Keratinocyte (primary cell): Measurements from ENCODE around the gene SPTLC3. TPM values are rescaled to one million over a fixed set of nuclear protein-coding genes. Genes with fewer than 3 reads are reported as not detected.

Experiments used
- DNase-seq: peaks from one replicate; pipeline ENCODE4 v3.0.0-alpha.2; 2011; ENCODE audit warnings: low read depth, missing footprints, low spot score
- FAIRE-seq: peaks from 2 replicates; lab custom pipeline; 2011; peaks lifted over from hg19 to GRCh38; lab: Jason Lieb, UNC
- H2AFZ ChIP-seq: 2 replicates; pipeline ENCODE4 v1.6.0; 2012; ENCODE audit warnings: low read length, control low read depth, inconsistent platforms; ENCODE audit not compliant: control insufficient read depth
- H3K27ac ChIP-seq: 2 replicates; pipeline ENCODE4 v1.5.1; 2011; ENCODE audit warnings: low read length; ENCODE audit not compliant: control insufficient read depth, insufficient read depth
- H3K27me3 ChIP-seq: 3 replicates; pipeline ENCODE4 v1.6.0; 2011; ENCODE audit warnings: low read length; ENCODE audit not compliant: control insufficient read depth, insufficient read depth; ENCODE audit errors: extremely low read depth
- H3K36me3 ChIP-seq, 2 experiments: 2 replicates in 1 of 2; 3 replicates in 1 of 2; pipeline ENCODE4 v1.5.1; 2011; ENCODE audit warnings: low read length in 2 of 2, mild to moderate bottlenecking in 1 of 2; ENCODE audit not compliant: control insufficient read depth in 2 of 2, insufficient read depth in 2 of 2; ENCODE audit errors: extremely low read depth in 1 of 2
- H3K4me1 ChIP-seq: 3 replicates; pipeline ENCODE4 v1.5.1; 2011; ENCODE audit warnings: low read length; ENCODE audit not compliant: control insufficient read depth, insufficient read depth; ENCODE audit errors: extremely low read depth
- H3K4me2 ChIP-seq: 3 replicates; pipeline ENCODE4 v1.6.0; 2011; ENCODE audit warnings: low read depth, low read length; ENCODE audit not compliant: control insufficient read depth, insufficient read depth; ENCODE audit errors: extremely low read depth
- H3K4me3 ChIP-seq, 3 experiments: fragments of 200-600 bp in 1 of 3; sonication (generic) in 1 of 3; 2 replicates in 2 of 3; 3 replicates in 1 of 3; pipeline ENCODE4 v1.5.1; 2011 to 2016; ENCODE audit warnings: low read length in 3 of 3, mild to moderate bottlenecking in 3 of 3, control low read depth in 2 of 3, inconsistent platforms in 1 of 3, low read depth in 1 of 3, mixed read lengths in 1 of 3, mixed run types in 1 of 3, moderate library complexity in 1 of 3; ENCODE audit not compliant: control insufficient read depth in 2 of 3, insufficient read depth in 2 of 3; ENCODE audit errors: extremely low read depth in 1 of 3
- H3K79me2 ChIP-seq: 2 replicates; pipeline ENCODE4 v1.6.0; 2012; ENCODE audit warnings: low read length; ENCODE audit not compliant: control insufficient read depth, insufficient read depth
- H3K9ac ChIP-seq: 3 replicates; pipeline ENCODE4 v1.6.0; 2011; ENCODE audit warnings: low read length; ENCODE audit not compliant: control insufficient read depth, insufficient read depth; ENCODE audit errors: extremely low read depth
- H3K9me1 ChIP-seq: 3 replicates; pipeline ENCODE4 v1.6.0; 2011; ENCODE audit warnings: low read length; ENCODE audit not compliant: control insufficient read depth, insufficient read depth; ENCODE audit errors: extremely low read depth
- H3K9me3 ChIP-seq: 2 replicates; pipeline ENCODE4 v1.5.1; 2012; ENCODE audit warnings: low read depth, low read length; ENCODE audit not compliant: control insufficient read depth
- H4K20me1 ChIP-seq: 3 replicates; pipeline ENCODE4 v1.6.0; 2011; ENCODE audit warnings: low read length; ENCODE audit not compliant: control insufficient read depth, insufficient read depth; ENCODE audit errors: extremely low read depth
- EZH2 ChIP-seq: IDR thresholded peaks from one replicate; pipeline ENCODE4 v1.6.1; 2012; ENCODE audit warnings: inconsistent platforms, mild to moderate bottlenecking, low read length, moderate library complexity
- dilution Hi-C: fragments of 300-500 bp; cut with MboI; formaldehyde crosslinking; loops from one replicate; pipeline ENCODE4 v1.7.0; 2020; ENCODE audit warnings: low sequenced_read_pairs; ENCODE audit not compliant: extremely low pct_ligation_motif_present
- polyA plus RNA-seq, 5 experiments: library from polyadenylated mRNA; depleted of rRNA in 3 of 5; stranded (reverse) in 3 of 5; stranded (forward) in 1 of 5; unstranded in 1 of 5; fragments of >200 nt; gene quantifications; 1 replicate in 1 of 5; 2 replicates in 3 of 5; 3 replicates in 1 of 5; pipeline versions ENCODE4 v1.2.1 to v1.2.3, GENCODE V29; 2011 to 2012; ENCODE audit warnings: missing spikeins in 2 of 5, low read depth in 1 of 5, low replicate concordance in 1 of 5
- TF ChIP-seq, protein P1 (sequence below), 3 experiments: IDR thresholded peaks in 1 of 3; conservative IDR thresholded peaks in 1 of 3; optimal IDR thresholded peaks in 1 of 3; 2 replicates in 2 of 3; 3 replicates in 1 of 3; pipeline versions ENCODE3 to v1.5.1; 2011; ENCODE audit warnings: low read length in 3 of 3, mild to moderate bottlenecking in 3 of 3, moderate library complexity in 2 of 3, control low read depth in 1 of 3, inconsistent platforms in 1 of 3; ENCODE audit not compliant: insufficient read depth in 2 of 3; ENCODE audit errors: extremely low read depth in 1 of 3

SPTLC3 gene
- polyA plus RNA-seq, 1 donor (not counting 4 experiments of a cell fraction or from before 2014, with no cell fraction given), result 11.4 TPM

DNA sequence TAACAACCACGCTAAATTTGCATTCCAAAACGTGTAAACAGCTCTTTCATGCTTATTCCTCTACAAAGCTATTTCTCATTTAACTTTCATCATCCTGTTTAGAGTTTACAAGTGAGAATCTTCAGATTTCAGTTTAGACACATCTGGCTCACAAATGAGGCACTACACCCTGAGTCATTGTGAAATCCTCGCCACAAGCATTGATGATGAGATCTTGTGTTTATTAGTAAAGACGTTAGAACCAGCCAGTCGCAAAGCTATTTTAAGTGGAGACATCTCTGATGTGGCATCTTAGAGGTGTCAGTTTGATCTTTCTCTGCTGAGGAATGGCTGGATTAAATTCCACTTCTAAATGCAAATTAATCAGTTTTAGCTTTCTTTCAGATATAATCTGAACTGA lies 204.0 kb downstream of the SPTLC3 start:
- H4K20me1 ChIP-seq, result no peaks in the 10 kb centered on the region
- dilution Hi-C loops, result no loop called here
- FAIRE-seq, result peak; percentile 46

GRCh38 chr20:13213335-13213734 lies 204.6 kb downstream of the SPTLC3 start:
- DNase-seq (no peak), FAIRE-seq (no peak)
- Histone ChIP-seq H3K27me3 (no peaks in the 10 kb centered on the region), H3K27ac (no peak overlapping the region), H3K79me2 (no peaks in the 10 kb centered on the region), H3K4me3 (no peak overlapping the region), H3K36me3 (no peaks in the 10 kb centered on the region), H3K9ac (no peak overlapping the region), H3K9me1 (no peaks in the 10 kb centered on the region), H3K4me2 (no peak overlapping the region), H4K20me1 (no peaks in the 10 kb centered on the region), H2AFZ (no peak overlapping the region), H3K4me1 (no peaks in the 10 kb centered on the region), H3K9me3 (no peaks in the 10 kb centered on the region)
- TF ChIP-seq, protein P1, sequence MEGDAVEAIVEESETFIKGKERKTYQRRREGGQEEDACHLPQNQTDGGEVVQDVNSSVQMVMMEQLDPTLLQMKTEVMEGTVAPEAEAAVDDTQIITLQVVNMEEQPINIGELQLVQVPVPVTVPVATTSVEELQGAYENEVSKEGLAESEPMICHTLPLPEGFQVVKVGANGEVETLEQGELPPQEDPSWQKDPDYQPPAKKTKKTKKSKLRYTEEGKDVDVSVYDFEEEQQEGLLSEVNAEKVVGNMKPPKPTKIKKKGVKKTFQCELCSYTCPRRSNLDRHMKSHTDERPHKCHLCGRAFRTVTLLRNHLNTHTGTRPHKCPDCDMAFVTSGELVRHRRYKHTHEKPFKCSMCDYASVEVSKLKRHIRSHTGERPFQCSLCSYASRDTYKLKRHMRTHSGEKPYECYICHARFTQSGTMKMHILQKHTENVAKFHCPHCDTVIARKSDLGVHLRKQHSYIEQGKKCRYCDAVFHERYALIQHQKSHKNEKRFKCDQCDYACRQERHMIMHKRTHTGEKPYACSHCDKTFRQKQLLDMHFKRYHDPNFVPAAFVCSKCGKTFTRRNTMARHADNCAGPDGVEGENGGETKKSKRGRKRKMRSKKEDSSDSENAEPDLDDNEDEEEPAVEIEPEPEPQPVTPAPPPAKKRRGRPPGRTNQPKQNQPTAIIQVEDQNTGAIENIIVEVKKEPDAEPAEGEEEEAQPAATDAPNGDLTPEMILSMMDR (optimal IDR thresholded peaks at IDR 0.05 in 1 of 3, IDR thresholded peaks at IDR 0.05 in 1 of 3, conservative IDR thresholded peaks at IDR 0.05 in 1 of 3; ENCODE audit: extremely low read depth in 1 of 3, insufficient read depth in 2 of 3, low read length in 3 of 3), result no peak
- no peak for TF ChIP-seq EZH2
- dilution Hi-C loops, result no loop called here

More for the DNA sequence above, 204.0 kb downstream of the SPTLC3 start:
- no peak for DNase-seq
- no peaks in the 10 kb centered on the region for H3K36me3 ChIP-seq
- no peaks in the 10 kb centered on the region for H3K4me1 ChIP-seq
- TF ChIP-seq, protein P1 (optimal IDR thresholded peaks at IDR 0.05 in 1 of 3, IDR thresholded peaks at IDR 0.05 in 1 of 3, conservative IDR thresholded peaks at IDR 0.05 in 1 of 3; ENCODE audit: extremely low read depth in 1 of 3, insufficient read depth in 2 of 3, low read length in 3 of 3), result no peak
- no peak for TF ChIP-seq EZH2
- H3K27me3 ChIP-seq, result no peaks in the 10 kb centered on the region
- no peaks in the 10 kb centered on the region for H3K79me2 ChIP-seq
- no peak overlapping the region for H3K4me3 ChIP-seq
- no peak overlapping the region for H3K4me2 ChIP-seq
- no peak overlapping the region for H3K9ac ChIP-seq
- H3K9me1 ChIP-seq, result no peaks in the 10 kb centered on the region
- no peaks in the 10 kb centered on the region for H3K9me3 ChIP-seq
- no peak overlapping the region for H3K27ac ChIP-seq
- H2AFZ ChIP-seq, result no peak overlapping the region
